ENCODE data around the gene TEPSIN.

The TEPSIN gene

GRCh38 chr17:81235822-81236740 is 2.8 kb downstream of the TEPSIN start:
- DNase-seq (ENCODE audit: low read depth), result no peak
- H3K4me3 ChIP-seq (ENCODE audit: low read length), result no peak overlapping the region
- no peak for TF ChIP-seq CTCF (conservative IDR thresholded peaks at IDR 0.05; ENCODE audit: low read length)

- no peak for DNase-seq (ENCODE audit: low read depth)
- no peak for TF ChIP-seq CTCF (conservative IDR thresholded peaks at IDR 0.05; ENCODE audit: low read length)
- no peak overlapping the region for H3K4me3 ChIP-seq (ENCODE audit: low read length)
Measured at GRCh38 chr17:81234940-81235821, 3.7 kb downstream of the TEPSIN start.

- no peak for TF ChIP-seq CTCF (conservative IDR thresholded peaks at IDR 0.05; ENCODE audit: low read length)
- H3K4me3 ChIP-seq (ENCODE audit: low read length), result no peak overlapping the region
- no peak for DNase-seq (ENCODE audit: low read depth)
Measured at GRCh38 chr17:81234506-81234855, 4.4 kb downstream of the TEPSIN start.

GRCh38 chr17:81233811-81234505 is 4.9 kb downstream of the TEPSIN start:
- DNase-seq (ENCODE audit: low read depth), result no peak
- TF ChIP-seq CTCF (conservative IDR thresholded peaks at IDR 0.05; ENCODE audit: low read length), result no peak
- H3K4me3 ChIP-seq (ENCODE audit: low read length), result no peak overlapping the region

- DNase-seq (ENCODE audit: low read depth), result no peak
- H3K4me3 ChIP-seq (ENCODE audit: low read length), result no peak overlapping the region
- TF ChIP-seq CTCF (conservative IDR thresholded peaks at IDR 0.05; ENCODE audit: low read length), result no peak
Measured at GRCh38 chr17:81233316-81233715, 5.5 kb downstream of the TEPSIN start.

GRCh38 chr17:81232616-81233241 is 6.1 kb downstream of the TEPSIN start:
- DNase-seq (ENCODE audit: low read depth), result no peak
- TF ChIP-seq CTCF (conservative IDR thresholded peaks at IDR 0.05; ENCODE audit: low read length), result no peak
- no peak overlapping the region for H3K4me3 ChIP-seq (ENCODE audit: low read length)
